H54 (cell line): ENCODE measurements around the gene UTP3.
"Not testable (repeated sequence)": the region's sequence is repeated elsewhere in the genome, so short reads cannot be mapped to it uniquely, and the experiment has no call there.

Experiments used
- DNase-seq: peaks from one replicate; pipeline ENCODE4 v3.0.0; 2011; ENCODE audit warnings: low spot score, mixed read lengths; ENCODE audit not compliant: insufficient read length
- FAIRE-seq: peaks from 3 replicates; lab custom pipeline; 2011; peaks lifted over from hg19 to GRCh38; lab: Jason Lieb, UNC
- POLR2A ChIP-seq: IDR thresholded peaks from 2 replicates; pipeline ENCODE4 v1.6.1; 2011; ENCODE audit warnings: low read depth, mild to moderate bottlenecking, low read length

UTP3 gene

DNA sequence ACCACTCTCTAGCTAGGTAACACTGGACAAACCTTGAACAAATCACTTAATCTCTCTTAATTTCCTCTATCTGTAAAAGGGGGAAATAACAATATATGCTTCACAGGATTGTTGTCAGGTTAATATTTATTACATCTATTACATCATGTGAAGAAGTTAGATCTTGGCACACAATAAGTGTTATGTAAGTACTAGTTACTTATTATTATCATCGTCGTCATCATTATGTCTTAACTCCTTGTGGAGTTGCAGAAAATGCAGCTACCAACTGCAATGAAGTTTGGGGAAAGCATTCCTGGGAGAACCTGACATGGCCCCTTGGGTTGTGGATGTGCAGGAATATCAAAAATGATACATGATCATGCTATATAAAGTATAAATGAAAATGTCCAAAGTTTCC, 17.2 kb upstream of the UTP3 start:
- DNase-seq = no peak
- no peak for FAIRE-seq
- no peak for TF ChIP-seq POLR2A

DNA sequence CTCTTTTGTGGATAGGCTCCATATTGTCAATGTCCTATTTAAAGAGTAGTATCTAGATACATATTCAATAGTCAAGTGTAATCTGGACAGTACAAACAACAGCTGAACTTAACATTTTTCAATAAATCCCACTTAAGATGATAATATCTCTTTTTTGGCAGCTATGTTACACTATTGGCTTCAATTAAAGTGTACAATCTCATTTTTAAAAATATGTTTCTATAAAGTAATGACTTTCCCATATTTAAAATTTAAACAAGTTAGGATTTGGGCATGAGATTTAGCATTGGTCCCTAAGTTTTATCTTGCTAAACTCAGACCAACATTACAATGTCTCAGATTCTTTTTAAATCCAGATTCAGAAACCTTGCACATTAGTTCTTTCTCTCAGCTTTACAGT, 14.1 kb upstream of the UTP3 start:
- no peak for TF ChIP-seq POLR2A
- no peak for FAIRE-seq
- no peak for DNase-seq

DNA sequence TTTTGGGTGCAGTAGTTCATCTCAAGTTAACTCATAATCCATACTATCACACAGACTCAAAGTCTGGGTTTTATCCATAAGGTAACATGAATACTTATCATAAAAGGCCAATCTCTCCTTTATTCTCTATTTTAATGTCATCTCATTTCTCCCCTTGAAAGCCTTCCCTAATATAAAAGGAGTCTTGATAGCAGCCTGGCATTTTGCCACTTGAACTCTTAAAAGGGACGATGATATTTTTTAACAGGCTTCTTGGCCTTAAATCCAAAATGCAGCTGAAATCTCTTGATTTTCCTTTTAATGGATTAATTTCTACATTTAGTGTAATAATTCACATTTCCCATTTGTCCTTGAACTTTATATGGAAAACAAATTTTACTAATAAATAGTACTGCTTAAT, 13.6 kb upstream of the UTP3 start:
- DNase-seq (no peak), FAIRE-seq (no peak)
- TF ChIP-seq POLR2A = no peak

DNA sequence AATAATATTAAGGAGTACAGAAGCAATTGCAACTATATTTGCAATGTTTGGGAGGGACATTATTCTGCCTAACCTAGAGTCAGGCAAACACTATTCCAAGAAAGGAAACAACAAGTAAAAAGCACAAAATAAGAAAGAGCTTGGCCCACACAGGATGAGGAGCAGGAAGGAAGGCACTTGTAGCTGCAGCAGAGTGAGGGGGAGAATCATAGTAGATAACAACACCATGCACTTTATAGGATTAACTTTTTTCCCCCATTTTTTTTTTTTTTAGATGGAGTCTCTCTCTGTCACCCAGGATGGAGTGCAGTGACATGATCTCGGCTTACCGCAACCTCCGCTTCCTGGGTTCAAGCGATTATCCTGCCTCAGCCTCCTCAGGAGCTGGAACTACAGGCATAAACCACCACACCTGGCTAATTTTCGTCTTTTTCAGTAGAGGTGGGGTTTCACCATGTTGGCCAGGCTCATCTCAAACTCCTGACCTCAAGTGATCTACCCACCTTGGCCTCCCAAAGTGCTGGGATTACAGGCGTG, 11.7 kb upstream of the UTP3 start:
- no peak for TF ChIP-seq POLR2A
- FAIRE-seq (no peak), DNase-seq (no peak)

DNA sequence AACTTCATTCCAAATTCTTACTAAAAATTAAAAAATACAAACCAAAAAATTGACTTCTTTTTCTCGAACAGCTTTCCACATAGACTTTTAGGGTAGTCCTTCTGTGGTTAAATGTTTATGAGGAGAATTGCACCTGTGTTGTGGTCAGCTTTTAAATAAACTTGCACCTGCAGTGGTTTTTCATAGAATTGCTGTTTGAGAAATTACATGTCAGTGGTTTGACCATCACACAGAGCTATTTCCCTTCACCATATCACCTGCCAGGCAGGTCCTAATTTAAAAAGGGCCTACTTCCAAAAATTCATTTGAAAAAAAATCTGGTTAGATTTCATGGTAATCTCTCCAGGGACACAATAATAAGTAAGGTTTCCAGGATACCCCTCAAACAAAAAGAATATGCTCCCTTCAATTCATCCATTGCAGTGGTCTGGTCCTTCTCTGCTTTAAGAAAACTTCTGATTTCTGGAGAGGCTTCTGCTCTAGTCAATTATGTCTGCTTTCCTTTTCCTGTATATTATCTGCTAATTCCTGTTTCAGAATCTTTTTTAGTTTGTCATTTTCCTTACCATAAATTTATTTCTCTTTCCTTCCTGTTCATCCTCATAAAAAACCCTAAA, 9.8 kb upstream of the UTP3 start:
- FAIRE-seq = no peak

DNA sequence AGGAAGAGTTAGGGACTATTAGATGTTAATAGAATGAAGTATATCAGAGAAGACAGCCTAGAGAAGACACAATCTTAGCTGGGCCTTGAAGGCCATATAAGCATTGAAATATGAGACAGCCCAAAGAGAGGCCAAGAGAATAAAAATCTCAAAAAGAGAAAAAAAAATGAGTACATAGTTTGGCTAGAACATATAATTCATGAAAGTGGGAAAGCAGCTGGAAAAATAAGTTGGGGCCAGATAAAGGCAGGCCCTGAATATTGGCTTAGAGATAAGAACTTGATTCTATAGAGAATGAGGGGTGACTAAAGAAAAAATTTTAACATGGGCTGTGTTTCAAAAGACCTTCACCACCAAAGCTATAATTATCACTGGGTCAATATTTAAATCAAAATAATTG, 7.4 kb upstream of the UTP3 start:
- no peak for DNase-seq

More for the DNA sequence above, 9.8 kb upstream of the UTP3 start:
- no peak for TF ChIP-seq POLR2A
- DNase-seq = no peak

DNA sequence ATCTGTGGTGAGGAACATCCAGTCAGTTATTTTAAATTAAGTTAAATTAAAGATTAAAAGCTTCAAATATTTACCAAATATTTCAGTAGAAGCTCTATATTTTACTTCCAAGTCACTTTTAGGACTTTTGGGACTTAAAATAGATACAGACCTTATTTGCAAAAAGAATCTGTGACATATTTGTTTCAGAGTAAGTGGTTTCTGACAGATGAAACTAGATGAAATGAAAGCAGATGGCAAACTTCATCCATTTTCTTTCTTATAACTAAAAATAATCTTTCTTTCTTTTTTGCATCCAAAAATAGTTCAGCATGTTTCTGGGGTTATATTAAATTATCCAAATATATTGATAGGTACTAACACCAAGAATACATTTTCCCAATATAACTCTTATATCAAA, 6.6 kb upstream of the UTP3 start:
- TF ChIP-seq POLR2A = no peak
- no peak for DNase-seq
- no peak for FAIRE-seq

More for the DNA sequence above, 7.4 kb upstream of the UTP3 start:
- FAIRE-seq = no peak
- TF ChIP-seq POLR2A = no peak

DNA sequence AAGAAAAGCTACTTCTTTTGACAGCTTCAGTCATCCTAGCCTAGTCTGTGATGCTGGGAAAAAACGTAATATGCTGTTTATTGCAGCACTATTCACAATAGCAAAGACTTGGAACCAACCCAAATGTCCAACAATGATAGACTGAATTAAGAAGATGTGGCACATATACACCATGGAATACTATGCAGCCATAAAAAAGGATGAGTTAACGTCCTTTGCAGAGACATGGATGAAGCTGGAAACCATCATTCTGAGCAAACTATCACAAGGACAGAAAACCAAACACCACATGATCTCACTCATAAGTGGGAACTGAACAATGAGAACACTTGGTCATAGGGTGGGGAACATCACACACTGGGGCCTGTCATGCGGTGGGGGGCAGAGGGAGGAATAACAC, 6.2 kb upstream of the UTP3 start:
- DNase-seq, FAIRE-seq: not testable (repeated sequence)

DNA sequence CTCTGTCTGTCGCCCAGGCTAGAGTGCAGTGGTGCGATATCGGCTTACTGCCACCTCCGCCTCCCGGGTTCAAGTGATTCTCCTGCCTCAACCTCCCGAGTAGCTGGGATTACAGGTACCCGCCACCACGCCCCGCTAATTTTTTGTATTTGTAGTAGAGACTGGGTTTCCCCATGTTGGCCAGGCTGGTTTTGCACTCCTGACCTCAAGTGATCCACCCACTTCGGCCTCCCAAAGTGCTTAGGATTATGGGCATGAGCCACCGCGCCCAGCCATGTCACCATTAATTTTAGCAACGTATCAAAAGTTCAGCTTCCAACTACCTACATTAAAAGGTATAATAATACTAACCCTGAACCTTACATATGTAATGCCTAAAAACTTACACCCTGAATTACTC, 940 bp upstream of the UTP3 start:
- FAIRE-seq (no peak), DNase-seq (no peak)
- TF ChIP-seq POLR2A = no peak

DNA sequence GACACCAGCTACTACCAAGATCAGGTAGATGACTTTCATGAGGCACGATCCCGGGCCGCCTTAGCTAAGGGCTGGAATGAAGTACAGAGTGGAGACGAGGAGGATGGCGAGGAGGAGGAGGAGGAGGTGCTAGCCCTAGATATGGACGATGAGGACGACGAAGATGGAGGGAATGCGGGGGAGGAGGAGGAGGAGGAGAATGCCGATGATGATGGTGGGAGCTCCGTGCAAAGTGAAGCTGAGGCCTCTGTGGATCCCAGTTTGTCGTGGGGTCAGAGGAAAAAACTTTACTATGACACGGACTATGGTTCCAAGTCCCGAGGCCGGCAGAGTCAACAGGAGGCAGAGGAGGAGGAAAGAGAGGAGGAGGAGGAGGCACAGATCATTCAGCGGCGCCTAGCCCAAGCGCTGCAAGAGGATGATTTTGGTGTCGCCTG, 481 bp downstream of the UTP3 start:
- FAIRE-seq (no peak), DNase-seq (no peak)
- no peak for TF ChIP-seq POLR2A

DNA sequence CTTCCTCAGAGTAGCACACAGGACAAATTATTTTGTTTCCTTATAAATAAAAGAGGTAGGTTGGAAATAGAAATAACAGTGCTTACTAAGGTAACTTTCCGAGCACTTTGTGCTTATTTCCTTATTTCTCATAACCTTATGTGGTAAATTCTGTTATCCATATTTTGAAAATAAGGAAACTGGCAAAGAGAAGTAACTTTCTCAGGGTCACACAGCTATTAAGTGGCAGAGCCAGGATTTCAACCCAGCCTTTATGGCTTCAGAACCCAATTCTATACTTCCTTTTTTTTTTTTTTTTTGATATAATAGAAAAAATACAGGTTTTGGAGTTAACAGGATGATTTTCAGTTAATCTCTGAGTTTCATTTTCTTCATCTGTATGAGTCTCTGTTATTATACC, 3.3 kb downstream of the UTP3 start:
- no peak for TF ChIP-seq POLR2A
- no peak for FAIRE-seq
- DNase-seq = no peak

DNA sequence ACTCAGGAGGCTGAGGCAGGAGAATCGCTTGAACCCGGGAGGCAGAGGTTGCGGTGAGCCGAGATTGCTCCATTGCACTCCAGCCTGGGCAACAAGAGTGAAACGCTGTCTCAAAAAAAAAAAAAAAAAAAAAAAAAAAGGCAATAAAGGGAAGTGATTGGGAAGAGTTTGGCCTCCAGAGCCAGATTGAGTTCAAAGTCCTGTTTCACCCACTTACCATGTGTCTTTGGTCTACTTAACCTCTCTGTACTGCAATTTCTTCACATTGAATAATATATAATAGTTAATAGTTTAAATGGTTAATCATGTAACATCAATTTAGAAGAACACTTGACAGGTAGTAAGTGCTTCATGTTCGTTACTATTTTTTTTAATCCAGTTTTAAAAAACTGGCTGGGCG, 6.3 kb downstream of the UTP3 start:
- not testable (repeated sequence) for FAIRE-seq, DNase-seq

DNA sequence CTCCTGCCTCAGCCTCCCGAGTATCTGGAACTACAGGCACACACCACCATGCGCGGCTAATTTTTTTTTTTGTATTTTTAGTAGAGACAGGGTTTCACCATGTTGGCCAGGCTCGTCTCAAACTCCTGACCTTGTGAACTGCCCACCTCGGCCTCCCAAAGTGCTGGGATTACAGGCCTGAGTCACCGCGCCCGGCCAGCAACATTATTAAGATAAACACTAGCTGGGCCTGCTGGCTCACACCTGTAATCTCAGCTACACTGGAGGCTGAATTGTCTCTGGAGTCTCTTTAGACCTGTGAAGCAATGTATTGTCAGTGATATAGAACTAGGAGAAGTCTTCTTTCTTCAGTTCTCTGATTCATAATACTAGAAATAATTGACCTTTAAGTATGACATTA, 10.1 kb downstream of the UTP3 start:
- not testable (repeated sequence) for FAIRE-seq, DNase-seq

DNA sequence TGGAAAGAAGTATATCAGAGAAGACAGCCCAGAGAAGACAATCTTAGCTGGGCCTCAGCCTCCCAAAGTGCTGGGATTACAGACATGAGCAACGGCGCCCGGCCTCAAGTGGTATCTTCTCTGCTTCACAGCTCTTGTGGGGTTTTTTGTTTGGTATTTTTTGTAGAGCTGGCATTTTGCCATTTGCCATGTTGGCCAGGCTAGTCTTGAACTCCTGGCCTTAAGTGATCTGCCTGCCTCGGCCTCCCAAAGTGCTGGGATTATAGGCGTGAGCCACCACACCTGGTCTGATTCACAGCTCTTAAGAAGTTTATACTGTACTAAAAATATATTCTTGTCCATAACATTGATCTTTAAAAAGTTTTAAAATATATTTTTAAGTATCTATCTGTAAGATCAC, 12.4 kb downstream of the UTP3 start:
- TF ChIP-seq POLR2A = no peak
- FAIRE-seq = no peak
- no peak for DNase-seq

DNA sequence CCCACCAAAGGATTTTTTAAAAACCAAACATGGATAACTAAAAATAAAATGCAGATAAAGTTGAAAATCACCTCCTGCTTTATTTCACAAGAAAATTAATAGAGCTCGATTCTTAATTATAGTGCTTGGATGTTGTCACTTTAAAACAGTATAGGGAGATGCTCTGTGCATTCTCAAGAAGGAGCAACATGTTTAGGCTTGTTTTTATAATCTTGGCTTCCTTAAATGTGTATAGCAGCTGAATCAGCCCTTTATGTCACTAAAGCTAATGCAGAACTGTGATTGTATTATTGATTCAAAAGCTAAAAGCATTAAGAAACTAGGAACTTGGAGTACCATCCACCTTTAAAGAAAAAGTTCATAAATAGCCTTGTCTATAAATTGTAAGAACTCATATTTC, 12.9 kb downstream of the UTP3 start:
- TF ChIP-seq POLR2A = no peak
- DNase-seq (no peak), FAIRE-seq (no peak)

DNA sequence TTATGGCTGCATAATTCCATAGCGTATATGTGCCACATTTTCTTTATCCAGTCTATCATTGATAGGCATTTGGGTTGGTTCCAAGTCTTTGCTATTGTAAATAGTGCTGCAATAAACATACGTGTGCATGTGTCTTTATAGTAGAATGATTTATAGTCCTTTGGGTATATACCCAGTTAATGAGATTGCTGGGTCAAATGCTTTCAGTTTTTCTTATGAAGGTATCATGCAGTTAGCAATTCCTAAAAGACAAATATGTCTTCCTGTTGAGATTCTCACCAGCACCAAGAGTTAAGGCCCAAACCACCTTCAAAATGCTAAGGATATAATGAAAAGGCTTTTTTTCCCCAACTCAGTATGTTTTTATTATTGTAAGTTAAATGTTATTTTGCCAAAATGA, 14.3 kb downstream of the UTP3 start:
- not testable (repeated sequence) for FAIRE-seq, DNase-seq
